DND-41 (cell line): ENCODE measurements around the gene TRIM41.
"Not testable (repeated sequence)": the region's sequence is repeated elsewhere in the genome, so short reads cannot be mapped to it uniquely, and the experiment has no call there.

Experiments
- ATAC-seq: fragments of 200-7000 bp; cut with Tn5 transposase; 3 replicates; pipeline ENCODE4 v1.9.1; 2021; ENCODE audit warnings: low read depth; ENCODE audit not compliant: insufficient read depth
- DNase-seq: peaks from one replicate; pipeline ENCODE4 v3.0.0-alpha.2; 2020
- H2AFZ ChIP-seq: 2 replicates; pipeline ENCODE4 v1.6.0; 2012; ENCODE audit warnings: low read depth, low read length
- H3K27ac ChIP-seq: 2 replicates; pipeline ENCODE4 v1.5.1; 2012; ENCODE audit warnings: low read length, inconsistent platforms
- H3K27me3 ChIP-seq: fragments of 200-600 bp; sonication (generic); 2 replicates; pipeline ENCODE4 v1.6.0; 2012; ENCODE audit warnings: low read length, mild to moderate bottlenecking, inconsistent platforms; ENCODE audit not compliant: insufficient read depth, poor library complexity
- H3K36me3 ChIP-seq: 2 replicates; pipeline ENCODE4 v1.5.1; 2012; ENCODE audit warnings: low read length, inconsistent platforms; ENCODE audit not compliant: insufficient read depth
- H3K4me1 ChIP-seq: 2 replicates; pipeline ENCODE4 v1.5.1; 2012; ENCODE audit warnings: mild to moderate bottlenecking, low read length; ENCODE audit not compliant: insufficient read depth
- H3K4me2 ChIP-seq: 2 replicates; pipeline ENCODE4 v1.6.0; 2012; ENCODE audit warnings: mild to moderate bottlenecking, moderate library complexity, low read length, inconsistent platforms; ENCODE audit not compliant: insufficient read depth
- H3K4me3 ChIP-seq, 2 experiments: fragments of 200-600 bp in 1 of 2; shearing (Covaris generic) in 1 of 2; 2 replicates each; pipeline ENCODE4 v1.5.1; 2012 to 2016; ENCODE audit warnings: inconsistent platforms in 2 of 2, low read length in 2 of 2, mild to moderate bottlenecking in 2 of 2, low read depth in 1 of 2, moderate library complexity in 1 of 2
- H3K79me2 ChIP-seq: 2 replicates; pipeline ENCODE4 v1.6.0; 2012; ENCODE audit warnings: low read length, inconsistent platforms; ENCODE audit not compliant: insufficient read depth
- H3K9ac ChIP-seq: 2 replicates; pipeline ENCODE4 v1.6.0; 2012; ENCODE audit warnings: low read depth, mild to moderate bottlenecking, inconsistent platforms, low read length, moderate library complexity
- H3K9me3 ChIP-seq: 2 replicates; pipeline ENCODE4 v1.5.1; 2012; ENCODE audit warnings: low read length, moderate library complexity, mild to moderate bottlenecking, inconsistent platforms; ENCODE audit not compliant: insufficient read depth, severe bottlenecking
- H4K20me1 ChIP-seq: 2 replicates; pipeline ENCODE4 v1.6.0; 2012; ENCODE audit warnings: low read length; ENCODE audit not compliant: insufficient read depth
- EZH2 ChIP-seq: IDR thresholded peaks from 3 replicates; pipeline ENCODE4 v1.6.1; 2012; ENCODE audit warnings: borderline replicate concordance, low read depth, mild to moderate bottlenecking, moderate library complexity, low read length, inconsistent platforms; ENCODE audit not compliant: severe bottlenecking
- TF ChIP-seq, protein P1 (sequence below): IDR thresholded peaks from 2 replicates; pipeline ENCODE4 v1.5.1; 2012; ENCODE audit warnings: borderline replicate concordance, low read length, moderate library complexity, mild to moderate bottlenecking; ENCODE audit not compliant: poor library complexity, severe bottlenecking; ENCODE audit errors: extremely low read depth

TRIM41 gene

DNA sequence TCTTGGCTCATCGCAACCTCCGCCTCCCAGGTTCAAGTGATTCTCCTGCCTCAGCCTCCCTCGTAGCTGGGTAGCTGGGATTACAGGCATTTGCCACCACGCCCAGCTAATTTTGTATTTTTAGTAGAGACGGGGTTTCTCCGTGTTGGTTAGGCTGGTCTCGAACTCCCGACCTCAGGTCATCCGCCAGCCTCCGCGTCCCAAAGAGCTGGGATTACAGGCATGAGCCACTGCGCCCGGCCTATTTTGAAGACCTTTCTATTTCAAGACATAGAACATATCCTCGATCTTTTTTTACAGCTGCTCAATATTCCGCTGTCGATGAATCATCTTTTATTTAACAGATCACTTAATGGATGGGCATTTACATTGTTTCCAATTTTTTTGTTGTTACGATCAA lies 12.4 kb upstream of the TRIM41 start:
- H3K4me2 ChIP-seq, H3K4me3 ChIP-seq: not testable (repeated sequence)

DNA sequence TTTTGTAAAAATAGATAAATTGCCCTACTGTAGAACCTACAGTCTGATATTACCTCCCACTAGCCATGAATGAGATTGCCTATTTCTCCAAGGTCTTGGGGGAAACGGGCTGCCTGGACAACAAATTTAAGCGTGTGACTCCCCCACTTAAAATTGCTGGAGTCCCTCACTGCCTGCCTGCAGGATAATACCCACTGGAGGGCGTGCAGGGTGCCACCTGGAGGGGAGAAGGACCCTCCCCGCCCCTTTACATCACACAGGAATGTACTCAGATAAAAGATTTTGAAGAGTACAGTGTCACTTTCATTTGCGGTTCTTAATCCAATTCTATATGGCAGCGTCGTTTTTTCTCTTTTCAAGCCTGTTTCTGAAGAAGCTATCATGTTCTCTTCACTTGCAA lies 11.9 kb upstream of the TRIM41 start:
- no peak overlapping the region for H3K4me3 ChIP-seq
- H3K4me1 ChIP-seq, result peaks cover 25% of the 10 kb centered on the region
- no peaks in the 10 kb centered on the region for H3K79me2 ChIP-seq
- H3K9me3 ChIP-seq, result no peaks in the 10 kb centered on the region
- no peak overlapping the region for H2AFZ ChIP-seq
- H3K36me3 ChIP-seq, result no peaks in the 10 kb centered on the region
- no peak overlapping the region for H3K9ac ChIP-seq
- no peak for ATAC-seq
- no peaks in the 10 kb centered on the region for H4K20me1 ChIP-seq
- no peak for DNase-seq
- no peak overlapping the region for H3K4me2 ChIP-seq
- TF ChIP-seq, protein P1, sequence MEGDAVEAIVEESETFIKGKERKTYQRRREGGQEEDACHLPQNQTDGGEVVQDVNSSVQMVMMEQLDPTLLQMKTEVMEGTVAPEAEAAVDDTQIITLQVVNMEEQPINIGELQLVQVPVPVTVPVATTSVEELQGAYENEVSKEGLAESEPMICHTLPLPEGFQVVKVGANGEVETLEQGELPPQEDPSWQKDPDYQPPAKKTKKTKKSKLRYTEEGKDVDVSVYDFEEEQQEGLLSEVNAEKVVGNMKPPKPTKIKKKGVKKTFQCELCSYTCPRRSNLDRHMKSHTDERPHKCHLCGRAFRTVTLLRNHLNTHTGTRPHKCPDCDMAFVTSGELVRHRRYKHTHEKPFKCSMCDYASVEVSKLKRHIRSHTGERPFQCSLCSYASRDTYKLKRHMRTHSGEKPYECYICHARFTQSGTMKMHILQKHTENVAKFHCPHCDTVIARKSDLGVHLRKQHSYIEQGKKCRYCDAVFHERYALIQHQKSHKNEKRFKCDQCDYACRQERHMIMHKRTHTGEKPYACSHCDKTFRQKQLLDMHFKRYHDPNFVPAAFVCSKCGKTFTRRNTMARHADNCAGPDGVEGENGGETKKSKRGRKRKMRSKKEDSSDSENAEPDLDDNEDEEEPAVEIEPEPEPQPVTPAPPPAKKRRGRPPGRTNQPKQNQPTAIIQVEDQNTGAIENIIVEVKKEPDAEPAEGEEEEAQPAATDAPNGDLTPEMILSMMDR, result peak; percentile 40
- TF ChIP-seq EZH2, result no peak
- H3K27ac ChIP-seq, result no peak overlapping the region
- peaks cover 3% of the 10 kb centered on the region for H3K27me3 ChIP-seq

More for the DNA sequence above, 12.4 kb upstream of the TRIM41 start:
- not testable (repeated sequence) for H3K9ac ChIP-seq, H4K20me1 ChIP-seq, ATAC-seq, H3K27me3 ChIP-seq, H3K9me3 ChIP-seq, H3K36me3 ChIP-seq, H3K79me2 ChIP-seq, H3K27ac ChIP-seq, DNase-seq, H2AFZ ChIP-seq
- peaks cover 25% of the 10 kb centered on the region for H3K4me1 ChIP-seq

- Histone ChIP-seq H3K9me3 (no peaks in the 10 kb centered on the region), H2AFZ (no peak overlapping the region)
- ATAC-seq, result no peak
These were observed 11.0 kb upstream of the TRIM41 start for GRCh38 chr5:181212080-181212479.

DNA sequence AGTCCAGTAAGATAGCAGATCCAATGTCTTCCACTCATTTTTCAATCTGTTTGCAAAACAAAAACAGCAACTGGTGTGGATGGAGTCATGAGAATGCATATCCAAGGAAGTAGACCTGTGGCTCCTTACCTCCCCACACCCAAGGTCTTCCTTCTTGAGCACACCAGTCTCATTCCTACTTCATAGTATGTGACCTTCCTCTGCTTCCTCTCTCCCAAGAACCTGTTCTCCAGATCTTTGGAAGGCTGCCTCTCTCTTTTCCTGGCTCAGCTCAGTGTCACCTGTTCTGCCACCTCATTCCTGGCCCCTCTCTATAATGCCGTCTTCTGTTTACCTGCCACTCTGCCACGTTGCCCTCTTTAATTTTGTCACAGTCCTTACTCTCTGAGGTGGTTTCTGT lies 10.1 kb upstream of the TRIM41 start:
- no peak overlapping the region for H3K4me2 ChIP-seq
- H3K9me3 ChIP-seq, result no peaks in the 10 kb centered on the region
- ATAC-seq (no peak), DNase-seq (no peak)
- H3K27ac ChIP-seq, result no peak overlapping the region
- H4K20me1 ChIP-seq, result no peaks in the 10 kb centered on the region
- no peak for TF ChIP-seq EZH2
- TF ChIP-seq, protein P1, result no peak
- H2AFZ ChIP-seq, result no peak overlapping the region
- no peak overlapping the region for H3K9ac ChIP-seq
- H3K36me3 ChIP-seq, result no peaks in the 10 kb centered on the region
- H3K27me3 ChIP-seq, result no peaks in the 10 kb centered on the region
- H3K4me3 ChIP-seq, result no peak overlapping the region
- no peaks in the 10 kb centered on the region for H3K79me2 ChIP-seq
- H3K4me1 ChIP-seq, result peaks cover 26% of the 10 kb centered on the region

More at GRCh38 chr5:181212080-181212479, 11.0 kb upstream of the TRIM41 start:
- peaks cover 24% of the 10 kb centered on the region for H3K4me1 ChIP-seq
- H3K4me3 ChIP-seq, result no peak overlapping the region
- H4K20me1 ChIP-seq, result no peaks in the 10 kb centered on the region
- H3K27me3 ChIP-seq, result no peaks in the 10 kb centered on the region
- H3K4me2 ChIP-seq, result no peak overlapping the region
- H3K36me3 ChIP-seq, result no peaks in the 10 kb centered on the region
- H3K27ac ChIP-seq, result no peak overlapping the region
- H3K79me2 ChIP-seq, result no peaks in the 10 kb centered on the region
- H3K9ac ChIP-seq, result no peak overlapping the region
- DNase-seq, result no peak
- TF ChIP-seq, protein P1, result no peak
- TF ChIP-seq EZH2, result no peak

DNA sequence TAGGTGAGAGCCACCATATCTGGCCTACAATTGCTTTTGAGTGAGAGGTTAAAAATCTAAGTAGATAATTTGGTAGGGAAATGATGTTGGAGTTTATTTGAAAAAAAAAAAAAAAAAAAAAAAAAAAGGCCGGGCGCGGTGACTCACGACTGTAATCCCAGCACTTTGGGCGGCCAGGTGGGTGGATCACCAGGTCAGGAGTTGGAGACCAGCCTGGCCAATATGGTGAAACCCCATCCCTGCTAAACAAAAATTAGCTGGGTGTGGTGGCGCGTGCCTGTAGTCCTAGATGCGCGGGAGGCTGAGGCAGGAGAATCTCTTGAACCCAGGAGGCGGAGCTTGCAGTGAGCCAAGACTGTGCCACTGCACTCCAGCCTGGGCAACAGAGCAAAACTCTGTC lies 8.8 kb upstream of the TRIM41 start:
- not testable (repeated sequence) for H3K4me3 ChIP-seq, H3K27ac ChIP-seq, H3K9ac ChIP-seq, H3K79me2 ChIP-seq, ATAC-seq, H3K4me2 ChIP-seq, H3K27me3 ChIP-seq, H2AFZ ChIP-seq, H3K36me3 ChIP-seq, H3K9me3 ChIP-seq, H4K20me1 ChIP-seq, DNase-seq
- peaks cover 29% of the 10 kb centered on the region for H3K4me1 ChIP-seq
